ENCODE results near the gene KLK14.

KLK14 gene

DNA sequence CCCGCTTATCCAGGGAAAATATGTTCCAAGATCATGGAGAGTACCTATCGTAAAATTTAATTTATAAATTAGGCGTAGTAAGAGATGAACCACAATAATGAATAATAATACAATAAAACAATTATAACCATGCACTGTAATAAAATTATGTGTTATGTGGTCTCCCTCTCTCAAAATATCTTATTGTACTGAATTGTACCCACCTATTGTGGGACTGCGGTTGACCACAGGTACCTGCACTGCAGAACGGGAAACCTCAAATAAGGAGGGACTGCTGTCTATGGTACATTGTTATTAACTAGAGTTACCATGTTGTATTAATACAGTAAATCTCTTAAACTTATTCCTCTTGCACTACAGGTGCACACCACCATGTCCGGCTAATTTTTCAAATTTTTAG lies 42.5 kb downstream of the KLK14 start:
- DNase-seq, result no peak

DNA sequence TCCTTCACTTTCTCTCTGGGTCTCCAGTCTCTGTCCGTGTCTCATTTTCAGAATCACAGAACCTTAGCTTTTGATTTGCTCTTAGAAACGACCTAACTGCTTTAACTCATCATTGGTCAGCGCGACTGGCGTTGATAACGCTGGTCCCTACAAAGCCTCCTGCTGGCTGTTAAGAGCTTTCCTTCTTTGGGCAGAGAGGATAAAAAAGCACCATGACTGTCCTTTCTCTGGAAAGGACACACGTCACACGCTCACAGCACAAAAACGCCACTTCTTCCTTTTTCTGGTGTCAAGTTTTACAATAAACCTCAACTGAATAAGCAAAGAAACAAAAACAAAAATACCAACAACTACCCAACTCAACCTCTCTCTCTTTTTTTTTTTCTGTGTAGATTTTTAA lies 46.2 kb downstream of the KLK14 start:
- no peak for DNase-seq

- DNase-seq, result no peak
These were observed 48.0 kb downstream of the KLK14 start, which contains the start of gene KLK12 for GRCh38 chr19:51034704-51035103. Gene KLK12, minus strand, starts transcription at chr19:51035002. Its CDS starts 381 bp downstream, at chr19:51034621.

DNA sequence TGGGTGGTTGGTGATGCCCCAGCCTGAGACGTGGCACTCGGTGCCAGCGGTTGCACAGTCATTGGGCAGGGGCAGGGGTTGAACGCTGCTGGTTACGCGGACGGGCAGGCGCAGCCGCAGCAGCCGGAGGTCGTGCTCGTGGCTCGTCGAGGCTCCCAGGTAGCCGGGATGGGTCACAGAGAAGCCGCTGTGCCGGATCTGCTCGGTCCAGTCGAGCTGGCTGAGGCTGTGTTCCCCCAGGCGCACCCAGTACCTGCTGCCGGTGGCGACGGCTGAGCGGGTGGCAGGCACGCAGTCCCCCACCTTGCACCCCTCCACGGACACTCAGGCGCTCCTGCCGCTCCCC lies 50.8 kb downstream of the KLK14 start:
- DNase-seq, result no peak

DNA sequence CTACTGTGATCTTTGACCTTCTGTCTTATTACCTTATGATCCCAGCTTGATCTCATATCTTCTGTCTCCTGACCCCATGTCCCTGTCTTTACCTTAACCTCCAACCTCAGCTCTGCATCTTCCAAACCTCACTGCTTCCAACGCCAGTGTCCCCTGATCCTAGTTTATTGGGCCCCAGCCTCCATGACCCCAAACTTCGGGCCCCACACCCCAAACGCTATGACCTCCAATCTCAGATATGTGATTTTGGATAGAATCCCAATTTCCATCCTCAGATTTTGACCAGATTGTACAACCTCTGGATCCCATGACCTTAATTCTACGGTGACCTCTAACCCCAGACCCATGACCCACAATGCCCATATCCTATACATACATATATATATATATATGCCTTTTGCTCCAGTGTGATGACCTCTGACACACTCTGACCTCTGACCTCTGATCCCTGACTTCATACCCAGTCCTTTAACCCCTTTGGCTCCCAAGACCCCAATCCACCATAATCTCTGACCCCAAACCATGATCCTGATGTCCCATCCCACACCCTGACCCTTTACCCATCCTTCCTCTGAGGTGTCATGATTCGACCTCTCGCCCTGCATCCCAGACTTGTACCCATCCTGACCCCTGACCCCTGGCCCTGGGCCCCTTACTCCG lies 51.3 kb downstream of the KLK14 start:
- DNase-seq, result no peak

- DNase-seq, result no peak
These were observed 52.1 kb downstream of the KLK14 start for GRCh38 chr19:51030631-51031030.

DNA sequence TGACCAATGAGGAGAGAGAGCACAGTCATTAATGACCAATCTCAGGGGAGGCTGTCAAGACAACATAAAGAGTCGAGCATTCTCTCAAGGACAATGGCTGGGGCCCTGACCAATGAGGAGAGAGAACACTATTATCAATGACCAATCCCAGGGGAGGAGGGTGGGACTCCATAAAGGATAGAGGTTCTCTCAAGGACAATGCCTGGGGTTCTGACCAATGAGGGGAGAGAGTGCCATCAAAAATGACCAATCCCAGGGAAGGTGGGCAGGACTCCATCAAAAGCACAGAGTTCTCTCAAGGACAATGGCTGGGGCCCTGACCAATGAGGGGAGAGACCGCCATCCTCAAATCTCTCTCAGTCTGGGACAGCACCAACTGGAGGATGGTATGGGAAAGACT lies 53.0 kb downstream of the KLK14 start:
- no peak for DNase-seq

All from right hindlimb (tissue), 1 donor.